ENCODE results near the gene CLDN8.

GRCh38 chr21:30211071-30211470 lies 4.8 kb downstream of the CLDN8 start:
- no peak for TF ChIP-seq CTCF (IDR thresholded peaks at IDR 0.05)
- TF ChIP-seq POLR2A (IDR thresholded peaks at IDR 0.05), result no peak
